LNCaP clone FGC (cell line): Measurements from ENCODE around the gene C4orf33.

Experiments used
- DNase-seq: peaks from one replicate; pipeline ENCODE4 v3.0.0-alpha.2; 2011; ENCODE audit warnings: low read depth
- H3K4me3 ChIP-seq: 2 replicates; pipeline ENCODE4 v1.5.1; 2011; ENCODE audit warnings: mild to moderate bottlenecking, low read depth, low read length, control low read depth
- CTCF ChIP-seq: IDR thresholded peaks from 2 replicates; pipeline ENCODE4 v1.5.1; 2012; ENCODE audit warnings: mild to moderate bottlenecking; ENCODE audit not compliant: control insufficient read depth, insufficient read depth; ENCODE audit errors: extremely low read depth

Gene C4orf33

GRCh38 chr4:129080129-129080528 is 15.8 kb upstream of the C4orf33 start:
- DNase-seq = no peak
- no peak overlapping the region for H3K4me3 ChIP-seq
- no peak for TF ChIP-seq CTCF

- no peak for TF ChIP-seq CTCF
- DNase-seq = no peak
- H3K4me3 ChIP-seq = no peak overlapping the region
Measured at GRCh38 chr4:129082302-129082701, 13.7 kb upstream of the C4orf33 start.

GRCh38 chr4:129085472-129085871 is 10.5 kb upstream of the C4orf33 start:
- H3K4me3 ChIP-seq = no peak overlapping the region
- TF ChIP-seq CTCF = no peak
- DNase-seq = no peak

- H3K4me3 ChIP-seq = no peak overlapping the region
- TF ChIP-seq CTCF = no peak
Measured at GRCh38 chr4:129087516-129087915, 8.4 kb upstream of the C4orf33 start.

GRCh38 chr4:129092631-129093190 is 3.2 kb upstream of the C4orf33 start:
- H3K4me3 ChIP-seq = peak overlapping the region; percentile 86
- no peak for TF ChIP-seq CTCF
- no peak for DNase-seq

More at GRCh38 chr4:129087516-129087915, 8.4 kb upstream of the C4orf33 start:
- no peak for DNase-seq

- peak within 1 kb of the TSS; percentile 86 for H3K4me3 ChIP-seq
- TF ChIP-seq CTCF = no peak
- peak; percentile 97 for DNase-seq
Measured at GRCh38 chr4:129093191-129093920, 2.6 kb upstream of the C4orf33 start, which contains the start of gene SCLT1. TSS of gene SCLT1 (minus strand) at chr4:129093539. CDS start at chr4:129093103, 436 bp downstream.
